PC-3 (cell line): ENCODE measurements around the gene SLC25A26. TPM values are rescaled to one million over a fixed set of nuclear protein-coding genes. Genes with fewer than 3 reads are reported as not detected.

Source experiments
- ATAC-seq: fragments of 200-7000 bp; cut with Tn5 transposase; 2 replicates; pipeline ENCODE4 v1.9.1; 2020; ENCODE audit warnings: mild to moderate bottlenecking, moderate library complexity
- BruUV-seq: library from RNA; stranded (reverse); fragments of 400-500 nt; replicated peaks from 2 replicates; lab custom pipeline; 2021; lab: Mats Ljungman, UMichigan
- CTCF ChIA-PET: fragments of 300-600 bp; sonication (Branson Sonifier 250); formaldehyde crosslinking; loops from one replicate; lab custom pipeline; 2022; ENCODE audit warnings: antibody characterized with exemption; lab: Charles Lee
- POLR2A ChIA-PET: fragments of 300-600 bp; sonication (Branson Sonifier 250); formaldehyde crosslinking; loops from one replicate; lab custom pipeline; 2022; ENCODE audit warnings: antibody characterized with exemption; ENCODE audit not compliant: unreplicated experiment; lab: Charles Lee
- DNase-seq: peaks from one replicate; pipeline ENCODE4 v3.0.0-alpha.2; 2015
- H2AFZ ChIP-seq: fragments of 300-600 bp; sonication (generic); 2 replicates; pipeline ENCODE4 v1.6.0; 2016; ENCODE audit warnings: antibody characterized with exemption, low read length
- H3F3A ChIP-seq: fragments of 300-600 bp; sonication (generic); one replicate; pipeline ENCODE4 v1.6.0; 2017; ENCODE audit warnings: antibody characterized with exemption, low read length, control low read depth, mild to moderate bottlenecking; ENCODE audit not compliant: unreplicated experiment
- H3K27ac ChIP-seq: fragments of 300-600 bp; sonication (generic); 2 replicates; pipeline ENCODE4 v1.5.1; 2016; ENCODE audit warnings: mild to moderate bottlenecking, low read length
- H3K27me3 ChIP-seq: fragments of 300-600 bp; sonication (generic); 2 replicates; pipeline ENCODE4 v1.6.1; 2016; ENCODE audit warnings: low read length, mixed read lengths
- H3K36me3 ChIP-seq: fragments of 300-600 bp; sonication (generic); 2 replicates; pipeline ENCODE4 v1.6.1; 2016; ENCODE audit warnings: low read depth, mixed run types, low read length, mixed read lengths
- H3K4me1 ChIP-seq: fragments of 300-600 bp; sonication (generic); 2 replicates; pipeline ENCODE4 v1.5.1; 2016; ENCODE audit warnings: low read length; ENCODE audit not compliant: insufficient read depth
- H3K4me2 ChIP-seq: fragments of 300-600 bp; sonication (generic); 2 replicates; pipeline ENCODE4 v1.6.0; 2016; ENCODE audit warnings: low read length
- H3K4me3 ChIP-seq: fragments of 300-600 bp; sonication (generic); 2 replicates; pipeline ENCODE4 v1.5.1; 2016; ENCODE audit warnings: mild to moderate bottlenecking, low read length, mixed read lengths
- H3K79me2 ChIP-seq: fragments of 300-600 bp; sonication (generic); 2 replicates; pipeline ENCODE4 v1.6.1; 2017; ENCODE audit warnings: low read length, mixed read lengths
- H3K9ac ChIP-seq: fragments of 300-600 bp; sonication (generic); 2 replicates; pipeline ENCODE4 v1.6.0; 2016; ENCODE audit warnings: mild to moderate bottlenecking, low read length
- H3K9me2 ChIP-seq: fragments of 300-600 bp; sonication (generic); replicated peaks from 2 replicates; pipeline ENCODE4 v1.6.1; 2016; ENCODE audit warnings: mixed run types, low read length, mixed read lengths
- H3K9me3 ChIP-seq: fragments of 300-600 bp; sonication (generic); 2 replicates; pipeline ENCODE4 v1.6.1; 2016; ENCODE audit warnings: low read length, mixed read lengths
- H4K20me1 ChIP-seq: fragments of 300-600 bp; sonication (generic); 2 replicates; pipeline ENCODE4 v1.6.1; 2016; ENCODE audit warnings: low read length, mixed read lengths
- CTCF ChIP-seq: fragments of 300-600 bp; sonication (generic); conservative IDR thresholded peaks from 2 replicates; pipeline ENCODE4 v1.5.1; 2017; ENCODE audit warnings: antibody characterized with exemption, low read depth, mild to moderate bottlenecking, low read length
- EZH2 ChIP-seq: fragments of 300-600 bp; sonication (generic); IDR thresholded peaks from one replicate; pipeline ENCODE4 v1.6.1; 2017; ENCODE audit warnings: antibody characterized with exemption, mild to moderate bottlenecking, low read length; ENCODE audit not compliant: unreplicated experiment
- EZH2phosphoT487 ChIP-seq: fragments of 300-600 bp; sonication (generic); IDR thresholded peaks from 2 replicates; pipeline ENCODE4 v1.6.1; 2018; ENCODE audit warnings: mild to moderate bottlenecking, antibody characterized with exemption, low read length, borderline replicate concordance
- intact Hi-C: fragments of 100-400 bp; cut with micrococcal nuclease; formaldehyde crosslinking; loops from 2 replicates; pipeline ENCODE4 v1.9.0; 2023
- total RNA-seq: library from RNA; depleted of rRNA; stranded (reverse); fragments of >200 nt; gene quantifications from 2 replicates; pipeline ENCODE4 v1.2.3, GENCODE V29; 2014

The SLC25A26 gene
- total RNA-seq, 1 experiment from 2014 or later = 7.9 TPM

GRCh38 chr3:66392512-66392911 lies 171.7 kb downstream of the SLC25A26 start:
- no peak overlapping the region for H3K27ac ChIP-seq
- POLR2A ChIA-PET = no interaction called here
- no peaks in the 10 kb centered on the region for H3K9me2 ChIP-seq
- H3K27me3 ChIP-seq = no peaks in the 10 kb centered on the region
- no peak overlapping the region for H3K4me2 ChIP-seq
- H3K4me3 ChIP-seq = no peak overlapping the region
- no peak overlapping the region for H3K9ac ChIP-seq
- DNase-seq (no peak), ATAC-seq (no peak)
- H3K4me1 ChIP-seq = no peaks in the 10 kb centered on the region
- H3F3A ChIP-seq = no peaks in the 10 kb centered on the region
- BruUV-seq = no TSS peak
- no peaks in the 10 kb centered on the region for H3K79me2 ChIP-seq
- no peak overlapping the region for H2AFZ ChIP-seq
- intact Hi-C loops = no loop called here
- H3K36me3 ChIP-seq = no peaks in the 10 kb centered on the region
- CTCF ChIA-PET = no interaction called here
- no peaks in the 10 kb centered on the region for H3K9me3 ChIP-seq
- TF ChIP-seq EZH2phosphoT487 = no peak
- TF ChIP-seq EZH2 = no peak
- TF ChIP-seq CTCF = no peak
- H4K20me1 ChIP-seq = no peaks in the 10 kb centered on the region

- Histone ChIP-seq H4K20me1 (no peaks in the 10 kb centered on the region), H3K36me3 (no peaks in the 10 kb centered on the region), H3K4me1 (no peaks in the 10 kb centered on the region), H3K79me2 (no peaks in the 10 kb centered on the region), H3K4me3 (no peak overlapping the region), H3F3A (no peaks in the 10 kb centered on the region), H2AFZ (no peak overlapping the region), H3K27me3 (no peaks in the 10 kb centered on the region), H3K9ac (no peak overlapping the region), H3K4me2 (no peak overlapping the region), H3K27ac (no peak overlapping the region), H3K9me2 (no peaks in the 10 kb centered on the region), H3K9me3 (no peaks in the 10 kb centered on the region)
- BruUV-seq = no TSS peak
- ATAC-seq (no peak), DNase-seq (no peak)
- CTCF ChIA-PET = no interaction called here
- intact Hi-C loops = no loop called here
- no peak for TF ChIP-seq EZH2phosphoT487
- POLR2A ChIA-PET = no interaction called here
Measured at GRCh38 chr3:66392966-66393332, 172.1 kb downstream of the SLC25A26 start.

GRCh38 chr3:66393333-66394005 lies 172.7 kb downstream of the SLC25A26 start:
- Histone ChIP-seq H3F3A (no peaks in the 10 kb centered on the region), H3K9me2 (no peaks in the 10 kb centered on the region), H3K27me3 (no peaks in the 10 kb centered on the region), H3K4me2 (no peak overlapping the region), H3K4me3 (no peak overlapping the region), H3K36me3 (no peaks in the 10 kb centered on the region), H3K79me2 (no peaks in the 10 kb centered on the region), H4K20me1 (no peaks in the 10 kb centered on the region), H3K9me3 (no peaks in the 10 kb centered on the region), H2AFZ (no peak overlapping the region), H3K4me1 (no peaks in the 10 kb centered on the region), H3K27ac (no peak overlapping the region), H3K9ac (no peak overlapping the region)
- no peak for TF ChIP-seq EZH2
- no peak for TF ChIP-seq CTCF
- no peak for TF ChIP-seq EZH2phosphoT487
- ChIA-PET CTCF (no interaction called here), POLR2A (no interaction called here)
- ATAC-seq (no peak), DNase-seq (no peak)
- intact Hi-C loops = no loop called here
- no TSS peak for BruUV-seq
